Ovary (tissue), 9 donors: ENCODE data around the gene TLN1. TPM values are rescaled to one million over a fixed set of nuclear protein-coding genes. Genes with fewer than 3 reads are reported as not detected.
A peak's percentile ranks its signal among the peaks of the same experiment; 100 is the strongest.

Source experiments
- DNase-seq, 5 donors: peaks; one replicate each; pipeline ENCODE4 v3.0.0-alpha.2; 2019 to 2020
- H3K27ac ChIP-seq, 2 donors: fragments of 200-600 bp; one replicate each; pipeline versions ENCODE4 v1.5.1 to v1.8.0; 2019 to 2022
- H3K27me3 ChIP-seq: fragments of 200-600 bp; one replicate; pipeline ENCODE4 v1.8.0; 2022
- H3K36me3 ChIP-seq: fragments of 200-600 bp; sonication (generic); one replicate; pipeline ENCODE4 v1.5.1; 2019
- H3K4me1 ChIP-seq: one replicate; pipeline ENCODE4 v1.8.1; 2013; ENCODE audit warnings: mild to moderate bottlenecking, moderate library complexity; ENCODE audit not compliant: insufficient read depth
- H3K4me3 ChIP-seq: fragments of 200-600 bp; sonication (generic); one replicate; pipeline ENCODE4 v1.5.1; 2017
- H3K9me3 ChIP-seq, 2 donors: fragments of 200-600 bp in 1 of 2; sonication (generic) in 1 of 2; one replicate each; pipeline versions ENCODE4 v1.5.1 to v1.8.1; 2013 to 2019; ENCODE audit warnings: mild to moderate bottlenecking in 1 of 2, moderate library complexity in 1 of 2
- CTCF ChIP-seq, 3 donors: fragments of 450-650 bp in 2 of 3; fragments of 200-600 bp in 1 of 3; IDR thresholded peaks; one replicate each; pipeline versions ENCODE4 v1.5.1 to v1.8.0; 2016 to 2022; ENCODE audit warnings: antibody characterized with exemption in 3 of 3, mild to moderate bottlenecking in 1 of 3
- EP300 ChIP-seq: sonication (generic); formaldehyde crosslinking; IDR thresholded peaks from one replicate; pipeline ENCODE4 v1.6.1; 2017; ENCODE audit warnings: antibody characterized with exemption
- POLR2A ChIP-seq: fragments of 450-650 bp; IDR thresholded peaks from one replicate; pipeline ENCODE4 v1.6.1; 2017; ENCODE audit warnings: antibody characterized with exemption, mild to moderate bottlenecking, moderate library complexity
- WGBS, 3 donors: extraction: QIAGEN DNeasy Blood & Tissue Kit in 1 of 3; methylation state at CpG; one replicate each; pipeline versions ENCODE4 v1.1.5 to v1.1.7; 2013 to 2017; 5-methylcytosine and 5-hydroxymethylcytosine counted together
- intact Hi-C, 4 donors: fragments of 100-400 bp; cut with DNase I; formaldehyde crosslinking; loops; one replicate each; pipeline versions ENCODE4 v1.11.0 to v1.15.1; 2022 to 2023
- polyA plus RNA-seq, 2 donors: library from polyadenylated mRNA; stranded (reverse); fragments of 200-250 nt in 1 of 2; fragments of 350-450 nt in 1 of 2; fragmentation: Illumina TruSeq in 1 of 2; extraction: RNeasy Lipid Tissue Mini Kit (QIAGEN cat#74804) in 1 of 2; gene quantifications; one replicate each; pipeline ENCODE4 v1.2.3, GENCODE V29; 2013 to 2014
- total RNA-seq, 7 donors: library from RNA; depleted of rRNA in 2 of 7; stranded (reverse); fragments of >200 nt in 2 of 7; fragmentation: NEBNext Ultra II Directional in 3 of 7; extraction: Animal tissue kit (Norgen Biotek cat#: 25700) in 3 of 7; gene quantifications; one replicate each; pipeline versions ENCODE4 v1.1.0 to v1.2.4, GENCODE V29; 2016 to 2023
- donor health status: DM: no; HTN: no; CAD: no; lungs with moderate emphysema.
- donor health status: DM: no; HTN: no; CAD: no.
- donor health status: Bipolar disorder and iron deficiency.
- donor health status: DM: yes; HTN: yes; CAD: no.
- donor health status: DM: no; HTN: no; CAD: no.
- donor health status: DM: yes; HTN: yes; CAD: no.

TLN1 gene
- total and polyA plus RNA-seq, 9 donors = 106 to 344 (median 271) TPM

GRCh38 chr9:35729101-35729500 is 2.9 kb downstream of the TLN1 start:
- TF ChIP-seq EP300 = no peak
- TF ChIP-seq CTCF (IDR thresholded peaks at IDR 0.05) = no peak
- TF ChIP-seq POLR2A = no peak
- Histone ChIP-seq H3K27ac (no peak overlapping the region), H3K4me1 (peaks cover 34% of the 10 kb centered on the region), H3K4me3 (peak overlapping the region; percentile 92), H3K36me3 (no peaks in the 10 kb centered on the region), H3K9me3 (no peaks in the 10 kb centered on the region), H3K27me3 (no peaks in the 10 kb centered on the region)
- no peak for DNase-seq
- intact Hi-C loops = loop anchor here in 3 of 4 donors (5.0 kb wide), 4 partner anchors 37 to 742 kb away; partner anchors contain the start of genes CCDC107 (in 1 of the 3), DNAJB5 (in 1 of the 3) and RMRP (in 1 of the 3)
- WGBS, 3 donors = 13 to 30% (median 26%) methylated on average over 3 of the region's 3 CpGs

GRCh38 chr9:35728041-35728971 is 3.7 kb downstream of the TLN1 start:
- intact Hi-C loops = loop anchor here in 3 of 4 donors (5.0 kb wide), 4 partner anchors 36 to 741 kb away; partner anchors contain the start of genes CCDC107 (in 1 of the 3), DNAJB5 (in 1 of the 3) and RMRP (in 1 of the 3)
- Histone ChIP-seq H3K27me3 (no peaks in the 10 kb centered on the region), H3K4me3 (peak overlapping the region; percentile 34), H3K36me3 (no peaks in the 10 kb centered on the region), H3K9me3 (no peaks in the 10 kb centered on the region), H3K4me1 (peaks cover 34% of the 10 kb centered on the region), H3K27ac (peak overlapping the region in 1 of 2 donors; percentile 52)
- 0 to 3% (median 2%) methylated on average over 10 of the region's 10 CpGs for WGBS, 3 donors
- TF ChIP-seq EP300 = peak; percentile 7
- no peak for TF ChIP-seq CTCF (IDR thresholded peaks at IDR 0.05)
- DNase-seq = peak; percentile 72 to 79 (median 74)

- intact Hi-C loops = loop anchor here in 3 of 4 donors (5.0 kb wide), 4 partner anchors 35 to 740 kb away; partner anchors contain the start of genes CCDC107 (in 1 of the 3), DNAJB5 (in 1 of the 3) and RMRP (in 1 of the 3)
- H3K27me3 ChIP-seq = no peaks in the 10 kb centered on the region
- no peak for DNase-seq
- no peak for TF ChIP-seq EP300
- TF ChIP-seq CTCF (IDR thresholded peaks at IDR 0.05) = no peak
- no peak for TF ChIP-seq POLR2A
- H3K4me3 ChIP-seq = peak overlapping the region; percentile 22
- no peaks in the 10 kb centered on the region for H3K9me3 ChIP-seq
- no peaks in the 10 kb centered on the region for H3K36me3 ChIP-seq
- H3K4me1 ChIP-seq = peaks cover 34% of the 10 kb centered on the region
- peak overlapping the region in 1 of 2 donors; percentile 52 for H3K27ac ChIP-seq
- 0 to 5% (median 3%) methylated on average over 5 of the region's 5 CpGs for WGBS, 3 donors
Observed at GRCh38 chr9:35727676-35728040, 4.3 kb downstream of the TLN1 start.

- H3K27ac ChIP-seq = no peak overlapping the region
- WGBS, 3 donors = 54 to 66% (median 54%) methylated on average over 3 of the region's 3 CpGs
- H3K9me3 ChIP-seq = no peaks in the 10 kb centered on the region
- no peak for DNase-seq
- H3K4me3 ChIP-seq = peak overlapping the region; percentile 22
- H3K27me3 ChIP-seq = no peaks in the 10 kb centered on the region
- no peaks in the 10 kb centered on the region for H3K36me3 ChIP-seq
- H3K4me1 ChIP-seq = peaks cover 34% of the 10 kb centered on the region
- TF ChIP-seq EP300 (no peak), CTCF (IDR thresholded peaks at IDR 0.05) (no peak), POLR2A (no peak)
- intact Hi-C loops = loop anchor here in 3 of 4 donors (5.0 kb wide), 4 partner anchors 35 to 740 kb away; partner anchors contain the start of genes CCDC107 (in 1 of the 3), DNAJB5 (in 1 of the 3) and RMRP (in 1 of the 3)
Observed at GRCh38 chr9:35726931-35727330, 5.1 kb downstream of the TLN1 start.
